HG02870 (cell line): ENCODE data around the gene HMSD.
A peak's percentile ranks its signal among the peaks of the same experiment; 100 is the strongest.
"Not testable (repeated sequence)": the region's sequence is repeated elsewhere in the genome, so short reads cannot be mapped to it uniquely, and the experiment has no call there.

ENCODE experiments used
- ATAC-seq: cut with Tn5 transposase; IDR thresholded peaks from one replicate; pipeline ENCODE4 v1.9.1; 2021; ENCODE audit warnings: mild to moderate bottlenecking, moderate library complexity; ENCODE audit not compliant: unreplicated experiment

HMSD gene

GRCh38 chr18:63949068-63949737, at the start of gene HMSD:
Gene HMSD, plus strand, starts transcription at chr18:63949301. Its CDS starts 4,155 bp downstream, at chr18:63953456.
- ATAC-seq = peak; percentile 74

- no peak for ATAC-seq
Observed at GRCh38 chr18:63903851-63904570, 45.1 kb upstream of the HMSD start.

- ATAC-seq = no peak
Observed at GRCh38 chr18:63904694-63905093, 44.4 kb upstream of the HMSD start.

GRCh38 chr18:63905361-63905760, 43.7 kb upstream of the HMSD start:
- ATAC-seq = no peak

GRCh38 chr18:63906056-63906455, 43.0 kb upstream of the HMSD start:
- ATAC-seq = no peak

GRCh38 chr18:63907664-63908063, 41.4 kb upstream of the HMSD start, which contains the start of gene SERPINB10:
Gene SERPINB10, plus strand, starts transcription at chr18:63907958. Its CDS starts 7,553 bp downstream, at chr18:63915511.
- peak; percentile 71 for ATAC-seq

GRCh38 chr18:63908858-63909257, 40.2 kb upstream of the HMSD start:
- ATAC-seq = no peak

GRCh38 chr18:63909870-63910269, 39.2 kb upstream of the HMSD start:
- ATAC-seq = peak; percentile 71

- no peak for ATAC-seq
Observed at GRCh38 chr18:63917817-63918216, 31.3 kb upstream of the HMSD start.

- no peak for ATAC-seq
Observed at GRCh38 chr18:63922049-63922448, 27.1 kb upstream of the HMSD start.

GRCh38 chr18:63924551-63924950, 24.6 kb upstream of the HMSD start:
- no peak for ATAC-seq

- no peak for ATAC-seq
Observed at GRCh38 chr18:63928331-63928730, 20.8 kb upstream of the HMSD start.

- peak; percentile 70 for ATAC-seq
Observed at GRCh38 chr18:63929369-63929768, 19.7 kb upstream of the HMSD start.

GRCh38 chr18:63930773-63931354, 18.2 kb upstream of the HMSD start:
- no peak for ATAC-seq

GRCh38 chr18:63936156-63936931, 12.8 kb upstream of the HMSD start:
- ATAC-seq = peak; percentile 95

GRCh38 chr18:63936932-63937393, 12.1 kb upstream of the HMSD start:
- ATAC-seq = peak; percentile 31

- ATAC-seq = no peak
Observed at GRCh38 chr18:63940008-63940407, 9.1 kb upstream of the HMSD start.

GRCh38 chr18:63940543-63941050, 8.5 kb upstream of the HMSD start:
- ATAC-seq = not testable (repeated sequence)

- ATAC-seq = no peak
Observed at GRCh38 chr18:63947051-63947790, 1.9 kb upstream of the HMSD start.

- peak; percentile 57 for ATAC-seq
Observed at GRCh38 chr18:63951302-63951705, 2.2 kb downstream of the HMSD start.
